ENCODE measurements around the gene IRAK2.

Gene IRAK2

DNA sequence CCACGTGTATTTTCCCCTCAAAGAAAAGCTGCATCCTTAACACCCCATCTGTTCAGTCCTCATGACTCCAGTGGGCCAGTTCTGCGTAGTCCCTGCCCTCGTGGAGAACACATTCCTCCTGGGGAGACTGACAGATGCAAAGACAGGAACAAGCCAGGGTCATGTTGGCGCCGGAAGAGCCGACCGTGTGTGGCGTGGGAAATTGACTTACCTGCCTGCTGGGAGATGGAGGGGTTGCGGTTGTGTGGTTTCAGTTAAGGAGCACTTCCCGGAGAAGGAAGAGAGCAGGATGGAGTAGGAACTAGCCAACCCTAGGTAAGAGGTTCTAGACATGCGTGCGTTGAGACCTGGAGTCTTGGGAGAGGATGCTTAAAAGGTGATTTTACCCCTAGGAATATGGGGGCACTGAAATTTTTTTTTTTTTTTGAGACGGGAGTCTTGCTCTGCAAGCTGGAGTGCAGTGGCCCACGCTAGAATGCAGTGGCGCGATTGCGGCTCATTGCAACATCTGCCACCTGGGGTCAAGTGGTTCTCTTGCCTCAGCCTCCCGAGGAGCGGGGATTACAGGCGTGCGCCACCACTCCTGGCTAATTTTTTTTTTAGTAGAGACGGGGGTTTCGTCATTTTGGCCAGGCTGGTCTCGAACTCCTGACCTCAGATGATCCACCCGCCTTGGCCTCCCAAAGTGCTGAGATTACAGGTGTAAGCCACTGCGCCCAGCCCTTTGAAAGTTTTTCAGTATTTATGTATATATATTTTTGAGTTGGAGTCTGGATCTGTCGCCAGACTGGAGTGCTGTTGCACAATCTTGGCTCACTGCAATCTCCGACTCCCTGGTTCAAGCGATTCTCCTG, 21.8 kb upstream of the IRAK2 start:
- H3K4me3 ChIP-seq (ENCODE audit: low read depth, low read length), result peak overlapping the region; percentile 68
- TF ChIP-seq POLR2A (IDR thresholded peaks at IDR 0.05; ENCODE audit: extremely low read depth, insufficient read length), result no peak
- no peak for TF ChIP-seq MYC (IDR thresholded peaks at IDR 0.05; ENCODE audit: low read depth, low read length)
- TF ChIP-seq MAX (IDR thresholded peaks at IDR 0.05; ENCODE audit: low read depth, low read length), result no peak
- no peak for TF ChIP-seq CTCF (IDR thresholded peaks at IDR 0.05; ENCODE audit: low read depth, low read length)
- DNase-seq (ENCODE audit: low read depth), result peak; percentile 54

DNA sequence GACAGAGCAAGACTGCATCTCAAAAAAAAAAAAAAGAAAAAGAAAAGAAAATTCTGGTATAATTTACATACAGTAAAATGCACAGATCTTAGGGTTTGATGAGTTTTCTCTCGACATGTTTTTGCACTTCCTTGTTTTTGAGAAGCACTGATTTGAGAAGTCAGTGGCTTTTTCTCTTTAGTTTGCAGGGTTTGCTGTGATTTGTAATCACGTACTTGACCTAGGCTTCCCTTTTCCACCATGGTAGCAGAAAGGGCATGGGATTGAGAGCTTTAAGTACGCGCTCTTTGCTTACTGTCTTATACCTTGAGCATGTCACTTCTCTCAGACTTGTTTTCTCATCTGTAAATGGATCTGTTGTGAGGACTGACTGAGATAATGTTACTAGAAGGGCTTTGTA, 19.0 kb upstream of the IRAK2 start:
- H3K4me3 ChIP-seq (ENCODE audit: low read depth, low read length), result no peak overlapping the region
- peak; percentile 36 for DNase-seq (ENCODE audit: low read depth)

GRCh38 chr3:10149226-10149625, 15.5 kb upstream of the IRAK2 start:
- DNase-seq (ENCODE audit: low read depth), result peak; percentile 48
- no peak for TF ChIP-seq MAX (IDR thresholded peaks at IDR 0.05; ENCODE audit: low read depth, low read length)
- TF ChIP-seq POLR2A (IDR thresholded peaks at IDR 0.05; ENCODE audit: extremely low read depth, insufficient read length), result no peak
- no peak for TF ChIP-seq CTCF (IDR thresholded peaks at IDR 0.05; ENCODE audit: low read depth, low read length)
- no peak for TF ChIP-seq MYC (IDR thresholded peaks at IDR 0.05; ENCODE audit: low read depth, low read length)
- no peak overlapping the region for H3K4me3 ChIP-seq (ENCODE audit: low read depth, low read length)

More for the DNA sequence above, 19.0 kb upstream of the IRAK2 start:
- TF ChIP-seq POLR2A (IDR thresholded peaks at IDR 0.05; ENCODE audit: extremely low read depth, insufficient read length), result no peak
- no peak for TF ChIP-seq MAX (IDR thresholded peaks at IDR 0.05; ENCODE audit: low read depth, low read length)
- no peak for TF ChIP-seq MYC (IDR thresholded peaks at IDR 0.05; ENCODE audit: low read depth, low read length)
- TF ChIP-seq CTCF (IDR thresholded peaks at IDR 0.05; ENCODE audit: low read depth, low read length), result no peak

GRCh38 chr3:10150987-10151386, 13.7 kb upstream of the IRAK2 start:
- TF ChIP-seq MAX (IDR thresholded peaks at IDR 0.05; ENCODE audit: low read depth, low read length), result no peak
- TF ChIP-seq MYC (IDR thresholded peaks at IDR 0.05; ENCODE audit: low read depth, low read length), result no peak
- no peak for TF ChIP-seq CTCF (IDR thresholded peaks at IDR 0.05; ENCODE audit: low read depth, low read length)
- no peak for TF ChIP-seq POLR2A (IDR thresholded peaks at IDR 0.05; ENCODE audit: extremely low read depth, insufficient read length)
- no peak for DNase-seq (ENCODE audit: low read depth)
- no peak overlapping the region for H3K4me3 ChIP-seq (ENCODE audit: low read depth, low read length)

DNA sequence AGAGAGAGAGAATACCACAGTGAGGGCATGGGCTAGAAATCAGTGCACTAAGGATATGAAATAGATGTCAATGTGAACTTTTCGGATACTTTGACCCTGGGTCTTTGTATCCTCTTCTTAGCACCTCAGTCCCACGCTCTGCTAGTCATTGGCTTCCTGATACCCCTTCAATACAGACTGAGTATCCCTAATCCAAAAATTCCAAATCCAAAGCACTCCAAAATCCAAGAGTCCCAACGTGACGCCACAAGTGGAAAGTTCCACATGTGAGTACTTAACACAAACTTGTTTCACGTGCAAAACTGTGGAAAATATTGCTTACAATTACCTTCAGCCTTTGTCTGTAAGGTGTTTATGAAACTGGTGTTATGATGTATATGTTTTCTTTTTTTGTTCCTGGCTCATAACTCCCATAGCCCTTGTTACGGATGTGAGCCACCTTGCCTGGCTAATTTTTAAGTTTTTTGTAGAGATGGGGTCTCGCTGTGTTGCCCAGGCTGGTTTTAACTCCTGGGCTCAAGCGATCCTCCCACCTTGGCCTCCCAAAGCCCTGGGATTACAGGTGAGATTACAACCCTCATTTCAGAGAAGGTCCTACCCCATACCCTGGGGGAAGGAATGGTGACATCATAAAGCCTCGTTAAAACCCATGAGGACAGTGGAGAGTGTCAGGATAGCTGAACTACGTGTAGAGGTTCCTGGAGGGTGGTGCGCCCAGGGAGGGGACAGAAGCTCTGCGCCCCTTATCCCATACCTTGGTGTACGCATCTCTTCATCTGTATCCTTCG, 10.2 kb upstream of the IRAK2 start:
- TF ChIP-seq POLR2A (IDR thresholded peaks at IDR 0.05; ENCODE audit: extremely low read depth, insufficient read length), result no peak
- no peak for TF ChIP-seq MYC (IDR thresholded peaks at IDR 0.05; ENCODE audit: low read depth, low read length)
- TF ChIP-seq MAX (IDR thresholded peaks at IDR 0.05; ENCODE audit: low read depth, low read length), result no peak
- TF ChIP-seq CTCF (IDR thresholded peaks at IDR 0.05; ENCODE audit: low read depth, low read length), result no peak
- no peak for DNase-seq (ENCODE audit: low read depth)
- H3K4me3 ChIP-seq (ENCODE audit: low read depth, low read length), result no peak overlapping the region
